Body of pancreas (tissue), 4 donors: ENCODE data around the gene ETS2. TPM values are rescaled to one million over a fixed set of nuclear protein-coding genes. Genes with fewer than 3 reads are reported as not detected.

ENCODE experiments used
- ATAC-seq: fragments of 150-250 bp; one replicate; pipeline ENCODE4 v1.9.1; 2016
- DNase-seq, 4 donors: peaks; one replicate each; pipeline ENCODE4 v3.0.0-alpha.2; 2019
- H3K27ac ChIP-seq, 4 donors: fragments of 200-600 bp; sonication (generic); 1 replicate in 3 of 4; 2 replicates in 1 of 4; pipeline versions ENCODE4 v1.5.1 to v1.6.1; 2016 to 2019; ENCODE audit warnings: mild to moderate bottlenecking in 1 of 4, mixed read lengths in 1 of 4, moderate library complexity in 1 of 4
- H3K27me3 ChIP-seq, 2 donors: fragments of 200-600 bp; sonication (generic); one replicate each; pipeline ENCODE4 v1.6.0; 2016; ENCODE audit warnings: mild to moderate bottlenecking in 1 of 2
- H3K36me3 ChIP-seq, 2 donors: fragments of 200-600 bp; sonication (generic); replicated peaks in 1 of 2; 2 replicates each; pipeline ENCODE4 v1.5.1; 2016; ENCODE audit warnings: low read depth in 2 of 2; ENCODE audit not compliant: insufficient read depth in 1 of 2
- H3K4me1 ChIP-seq: fragments of 200-600 bp; sonication (generic); one replicate; pipeline ENCODE4 v1.6.0; 2016
- H3K4me3 ChIP-seq, 2 donors: fragments of 200-600 bp; sonication (generic); 1 replicate in 1 of 2; 2 replicates in 1 of 2; pipeline ENCODE4 v1.5.1; 2016 to 2019
- H3K9me3 ChIP-seq, 3 donors: fragments of 200-600 bp; sonication (generic); 1 replicate in 2 of 3; 2 replicates in 1 of 3; pipeline ENCODE4 v1.5.1; 2016
- POLR2A ChIP-seq, 3 donors: fragments of 450-650 bp; IDR thresholded peaks; one replicate each; pipeline ENCODE4 v1.6.1; 2016; ENCODE audit warnings: antibody characterized with exemption in 3 of 3, mild to moderate bottlenecking in 2 of 3
- WGBS, 2 donors: methylation state at CpG; one replicate each; pipeline ENCODE4 v1.1.5; 2017; 5-methylcytosine and 5-hydroxymethylcytosine counted together
- intact Hi-C: fragments of 100-400 bp; cut with DNase I; formaldehyde crosslinking; loops from one replicate; pipeline ENCODE4 v1.15.1; 2023
- total RNA-seq, 2 donors: library from RNA; depleted of rRNA; stranded (reverse); fragments of >200 nt; gene quantifications; one replicate each; pipeline ENCODE4 v1.1.0, GENCODE V29; 2016
- TF ChIP-seq, protein P1 (sequence below), 7 experiments: fragments of 450-650 bp in 4 of 7; fragments of 200-600 bp in 3 of 7; sonication (generic) in 3 of 7; IDR thresholded peaks; one replicate each; pipeline ENCODE4 v1.5.1; 2016 to 2019; ENCODE audit warnings: antibody characterized with exemption in 7 of 7

The ETS2 gene
- total RNA-seq, 2 donors from 2014 or later: 17.9 to 25.7 TPM

DNA sequence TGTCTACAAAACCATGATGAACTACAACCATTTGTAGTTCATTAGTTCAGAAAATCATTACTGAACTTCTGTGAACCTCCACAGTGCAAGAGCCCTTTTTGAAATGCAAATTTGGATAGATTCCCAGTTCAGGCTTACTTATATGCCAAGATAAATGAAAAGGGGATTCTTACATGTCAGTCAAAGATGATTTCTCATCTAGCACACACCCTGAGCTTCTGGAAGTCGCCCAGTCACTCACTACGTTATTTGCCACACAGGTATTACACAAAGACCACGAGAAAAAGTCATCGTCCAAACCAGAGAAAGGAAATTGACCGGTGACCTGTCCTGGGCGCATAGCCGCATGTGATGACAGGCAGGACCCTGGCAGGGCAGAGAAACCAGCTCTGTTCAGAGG lies 41.8 kb downstream of the ETS2 start:
- DNase-seq: no peak
- Histone ChIP-seq H3K36me3 (no peaks in the 10 kb centered on the region), H3K27me3 (no peaks in the 10 kb centered on the region), H3K4me3 (no peak overlapping the region), H3K27ac (no peak overlapping the region), H3K4me1 (no peaks in the 10 kb centered on the region), H3K9me3 (no peaks in the 10 kb centered on the region)
- intact Hi-C loops: no loop called here
- TF ChIP-seq, protein P1, sequence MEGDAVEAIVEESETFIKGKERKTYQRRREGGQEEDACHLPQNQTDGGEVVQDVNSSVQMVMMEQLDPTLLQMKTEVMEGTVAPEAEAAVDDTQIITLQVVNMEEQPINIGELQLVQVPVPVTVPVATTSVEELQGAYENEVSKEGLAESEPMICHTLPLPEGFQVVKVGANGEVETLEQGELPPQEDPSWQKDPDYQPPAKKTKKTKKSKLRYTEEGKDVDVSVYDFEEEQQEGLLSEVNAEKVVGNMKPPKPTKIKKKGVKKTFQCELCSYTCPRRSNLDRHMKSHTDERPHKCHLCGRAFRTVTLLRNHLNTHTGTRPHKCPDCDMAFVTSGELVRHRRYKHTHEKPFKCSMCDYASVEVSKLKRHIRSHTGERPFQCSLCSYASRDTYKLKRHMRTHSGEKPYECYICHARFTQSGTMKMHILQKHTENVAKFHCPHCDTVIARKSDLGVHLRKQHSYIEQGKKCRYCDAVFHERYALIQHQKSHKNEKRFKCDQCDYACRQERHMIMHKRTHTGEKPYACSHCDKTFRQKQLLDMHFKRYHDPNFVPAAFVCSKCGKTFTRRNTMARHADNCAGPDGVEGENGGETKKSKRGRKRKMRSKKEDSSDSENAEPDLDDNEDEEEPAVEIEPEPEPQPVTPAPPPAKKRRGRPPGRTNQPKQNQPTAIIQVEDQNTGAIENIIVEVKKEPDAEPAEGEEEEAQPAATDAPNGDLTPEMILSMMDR (IDR thresholded peaks at IDR 0.05): no peak
- no peak for TF ChIP-seq POLR2A (IDR thresholded peaks at IDR 0.05)
- 76 to 83% methylated on average over 7 of the region's 7 CpGs for WGBS, 2 donors
- ATAC-seq: no peak

DNA sequence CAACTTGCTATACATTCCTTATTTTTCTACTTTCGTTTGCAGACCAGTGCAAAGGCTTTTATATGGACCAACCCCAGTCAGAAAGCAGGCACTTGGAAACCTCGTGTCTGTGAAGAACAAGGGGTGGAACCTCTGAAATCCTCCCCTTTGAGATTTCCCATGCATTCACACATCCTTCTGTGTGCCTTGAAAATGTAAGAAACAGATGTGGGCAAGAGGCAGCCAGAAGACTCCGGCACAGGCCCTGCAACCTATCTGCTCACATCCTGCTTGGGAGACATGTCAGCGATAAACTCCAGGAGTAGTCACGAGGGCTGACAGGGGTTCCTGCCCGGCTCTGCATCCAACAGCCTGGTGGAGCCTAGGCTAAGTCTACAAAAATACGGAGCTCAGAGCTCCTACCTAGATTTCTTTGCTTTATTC lies 42.5 kb downstream of the ETS2 start:
- WGBS, 2 donors: 57 to 59% methylated on average over 7 of the region's 7 CpGs
- intact Hi-C loops: no loop called here
- Histone ChIP-seq H3K9me3 (no peaks in the 10 kb centered on the region), H3K27ac (no peak overlapping the region), H3K4me1 (no peaks in the 10 kb centered on the region), H3K27me3 (no peaks in the 10 kb centered on the region), H3K4me3 (no peak overlapping the region), H3K36me3 (no peaks in the 10 kb centered on the region)
- DNase-seq (no peak), ATAC-seq (no peak)
- TF ChIP-seq, protein P1 (IDR thresholded peaks at IDR 0.05): no peak
- no peak for TF ChIP-seq POLR2A (IDR thresholded peaks at IDR 0.05)

DNA sequence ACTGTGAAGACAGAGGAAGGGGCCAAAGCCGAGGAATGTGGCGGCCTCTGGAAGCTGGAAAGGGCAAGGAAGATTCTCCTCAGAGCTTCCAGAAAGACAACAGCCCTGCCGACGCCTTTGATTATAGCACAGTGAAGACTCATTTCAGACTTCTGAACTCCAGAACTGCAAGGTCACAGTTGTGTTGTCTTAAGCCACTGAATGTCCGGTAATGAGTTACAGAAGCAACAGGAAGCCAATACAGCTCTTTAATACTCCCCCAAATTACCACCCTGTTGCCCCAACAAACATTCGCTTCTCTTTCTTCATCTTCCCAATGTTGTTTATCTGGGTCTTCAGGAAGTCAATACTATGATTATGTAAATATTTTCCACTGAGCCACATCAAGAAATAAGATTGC lies 44.0 kb downstream of the ETS2 start:
- intact Hi-C loops: no loop called here

DNA sequence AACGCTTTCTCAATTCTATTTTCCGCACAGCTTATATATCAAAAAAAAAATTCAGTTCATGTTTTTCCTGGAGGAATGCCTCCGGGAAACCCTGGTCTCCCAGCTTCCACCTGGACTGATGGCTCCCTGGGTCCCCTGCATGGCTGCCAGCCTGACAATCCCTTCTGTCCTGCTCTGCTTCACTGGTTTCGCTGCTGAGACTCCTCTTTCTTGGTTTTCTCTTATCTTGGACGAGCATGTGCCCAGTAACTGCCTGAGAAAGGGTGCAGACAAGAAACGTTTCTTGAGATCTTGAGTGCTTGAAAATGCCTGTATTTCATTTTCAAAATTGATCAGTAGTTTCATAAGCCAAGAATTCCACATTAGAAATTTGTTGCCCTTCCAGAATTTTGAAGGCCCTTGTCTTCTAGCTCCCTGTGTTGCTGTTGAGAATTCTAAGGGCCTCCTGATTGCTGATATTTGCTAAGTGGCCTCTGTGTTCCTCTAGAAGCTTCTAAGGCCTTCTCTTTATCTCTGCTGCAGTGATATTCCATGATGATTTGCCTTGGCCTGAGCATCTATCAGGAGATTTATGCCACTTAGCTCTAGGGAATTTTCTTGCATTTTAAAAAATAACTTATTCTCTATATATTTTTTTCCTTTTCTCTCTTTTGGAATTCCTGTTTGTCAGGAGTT lies 44.7 kb downstream of the ETS2 start:
- ATAC-seq (no peak), DNase-seq (no peak)
- Histone ChIP-seq H3K27ac (no peak overlapping the region), H3K4me3 (no peak overlapping the region), H3K27me3 (no peaks in the 10 kb centered on the region), H3K4me1 (no peaks in the 10 kb centered on the region), H3K9me3 (no peaks in the 10 kb centered on the region), H3K36me3 (no peaks in the 10 kb centered on the region)
- TF ChIP-seq, protein P1 (IDR thresholded peaks at IDR 0.05): no peak
- no peak for TF ChIP-seq POLR2A (IDR thresholded peaks at IDR 0.05)
- WGBS, 2 donors: 57 to 71% methylated on average over 6 of the region's 6 CpGs
- intact Hi-C loops: no loop called here

More for the DNA sequence above, 44.0 kb downstream of the ETS2 start:
- H3K4me3 ChIP-seq: no peak overlapping the region
- no peaks in the 10 kb centered on the region for H3K36me3 ChIP-seq
- no peaks in the 10 kb centered on the region for H3K4me1 ChIP-seq
- no peak overlapping the region for H3K27ac ChIP-seq
- no peak for DNase-seq
- 46 to 50% methylated on average over 6 of the region's 6 CpGs for WGBS, 2 donors
- no peak for ATAC-seq
- TF ChIP-seq POLR2A (IDR thresholded peaks at IDR 0.05): no peak
- TF ChIP-seq, protein P1 (IDR thresholded peaks at IDR 0.05): no peak
- no peaks in the 10 kb centered on the region for H3K27me3 ChIP-seq
- no peaks in the 10 kb centered on the region for H3K9me3 ChIP-seq

DNA sequence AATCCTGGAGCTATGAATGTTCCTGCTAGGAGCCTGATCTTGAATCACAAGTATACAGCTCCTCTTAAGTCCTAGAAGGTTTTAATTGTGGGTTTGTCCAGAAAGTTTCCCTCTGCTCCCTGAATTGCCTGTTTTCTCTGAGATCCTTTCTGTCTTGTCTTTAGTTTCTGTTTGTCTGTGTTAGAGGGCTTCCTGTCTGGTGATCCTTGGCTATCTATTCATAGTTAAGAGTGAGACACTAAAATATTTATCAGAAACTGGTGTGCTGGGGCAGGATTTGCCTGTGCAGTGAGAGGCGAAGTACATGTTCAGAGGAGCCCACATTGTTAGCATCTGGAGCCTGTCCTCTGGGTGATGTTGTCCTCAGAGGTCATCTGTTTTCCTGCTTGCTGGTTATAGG lies 45.4 kb downstream of the ETS2 start:
- DNase-seq (no peak), ATAC-seq (no peak)
- Histone ChIP-seq H3K4me3 (no peak overlapping the region), H3K27ac (no peak overlapping the region), H3K4me1 (no peaks in the 10 kb centered on the region), H3K36me3 (no peaks in the 10 kb centered on the region), H3K27me3 (no peaks in the 10 kb centered on the region), H3K9me3 (no peaks in the 10 kb centered on the region)
- intact Hi-C loops: no loop called here
- TF ChIP-seq, protein P1 (IDR thresholded peaks at IDR 0.05): no peak
- TF ChIP-seq POLR2A (IDR thresholded peaks at IDR 0.05): no peak
- WGBS, 2 donors: 91% methylated on average over 1 of the region's 1 CpG
